NCI-H2081 treated with DMSO at 0.1 percent for 48 hours (cell line): ENCODE results near the gene NFATC2.

Experiments used
- DNase-seq: peaks from one replicate; lab custom pipeline; 2025; lab: John Stamatoyannopoulos, UW

NFATC2 gene

GRCh38 chr20:51513545-51513944 is 29.0 kb downstream of the NFATC2 start:
- DNase-seq: no peak

- no peak for DNase-seq
Measured at GRCh38 chr20:51512645-51513044, 29.9 kb downstream of the NFATC2 start.

- no peak for DNase-seq
Measured at GRCh38 chr20:51511861-51512619, 30.5 kb downstream of the NFATC2 start.

GRCh38 chr20:51510936-51511605 is 31.4 kb downstream of the NFATC2 start:
- no peak for DNase-seq

GRCh38 chr20:51510169-51510568 is 32.4 kb downstream of the NFATC2 start:
- DNase-seq: no peak

GRCh38 chr20:51509208-51509607 is 33.3 kb downstream of the NFATC2 start:
- DNase-seq: no peak

GRCh38 chr20:51508780-51509179 is 33.7 kb downstream of the NFATC2 start:
- no peak for DNase-seq

GRCh38 chr20:51508158-51508557 is 34.4 kb downstream of the NFATC2 start:
- no peak for DNase-seq

- no peak for DNase-seq
Measured at GRCh38 chr20:51507216-51508036, 35.1 kb downstream of the NFATC2 start.

- no peak for DNase-seq
Measured at GRCh38 chr20:51506527-51507215, 35.8 kb downstream of the NFATC2 start.

- DNase-seq: no peak
Measured at GRCh38 chr20:51505566-51505965, 37.0 kb downstream of the NFATC2 start.

- DNase-seq: no peak
Measured at GRCh38 chr20:51503376-51503775, 39.1 kb downstream of the NFATC2 start.

- no peak for DNase-seq
Measured at GRCh38 chr20:51500936-51501335, 41.6 kb downstream of the NFATC2 start.

GRCh38 chr20:51500311-51500710 is 42.2 kb downstream of the NFATC2 start:
- DNase-seq: no peak

- DNase-seq: no peak
Measured at GRCh38 chr20:51498765-51499540, 43.6 kb downstream of the NFATC2 start.

- DNase-seq: no peak
Measured at GRCh38 chr20:51497542-51498467, 44.7 kb downstream of the NFATC2 start.

GRCh38 chr20:51496964-51497363 is 45.6 kb downstream of the NFATC2 start:
- DNase-seq: no peak

- DNase-seq: no peak
Measured at GRCh38 chr20:51495921-51496545, 46.5 kb downstream of the NFATC2 start.

GRCh38 chr20:51495291-51495690 is 47.2 kb downstream of the NFATC2 start:
- no peak for DNase-seq
